ENCODE data around the gene C1QTNF5.

The C1QTNF5 gene

GRCh38 chr11:119381181-119381988 lies 40.7 kb upstream of the C1QTNF5 start, which contains the start of gene USP2 (continued):
- TF ChIP-seq ZNF341 (tag by site-specific recombination; IDR thresholded peaks at IDR 0.05; ENCODE audit: low read depth): peak; percentile 42
- no peak for TF ChIP-seq FEZF1 (tag by site-specific recombination; IDR thresholded peaks at IDR 0.05)
- TF ChIP-seq PRDM6 (tag by site-specific recombination; IDR thresholded peaks at IDR 0.05): no peak
- peak; percentile 98 for TF ChIP-seq ZBTB21 (tag by site-specific recombination; IDR thresholded peaks at IDR 0.05)
- TF ChIP-seq ZSCAN23 (tag by site-specific recombination; IDR thresholded peaks at IDR 0.05): no peak
- no peak for TF ChIP-seq PBX3 (CRISPR knock-in tag; IDR thresholded peaks at IDR 0.05)
- no peak for TF ChIP-seq ZSCAN18 (tag by site-specific recombination; IDR thresholded peaks at IDR 0.05)
- peak; percentile 86 for TF ChIP-seq GLIS1 (tag by site-specific recombination; IDR thresholded peaks at IDR 0.05)
- peak; percentile 39; the same call in 1 of the 2 replicates for TF ChIP-seq HIC1 (tag by site-specific recombination; IDR thresholded peaks at IDR 0.05)
- TF ChIP-seq ZNF830 (tag by site-specific recombination; IDR thresholded peaks at IDR 0.05; ENCODE audit: low read depth): no peak
- peak; percentile 92 for TF ChIP-seq ZNF692 (tag by site-specific recombination; IDR thresholded peaks at IDR 0.05)
- no peak for TF ChIP-seq PRDM4 (tag by site-specific recombination; IDR thresholded peaks at IDR 0.05)
- peak; percentile 51; the same call in 1 of the 2 replicates for TF ChIP-seq ZEB2 (tag by site-specific recombination; IDR thresholded peaks at IDR 0.05)
- peak; percentile 95 for TF ChIP-seq GLIS2 (tag by site-specific recombination; IDR thresholded peaks at IDR 0.05)
- no peak for TF ChIP-seq MYNN (tag by site-specific recombination; IDR thresholded peaks at IDR 0.05; ENCODE audit: borderline replicate concordance)
- peak; percentile 70; the same call in 1 of the 2 replicates for TF ChIP-seq ZNF561 (tag by site-specific recombination; IDR thresholded peaks at IDR 0.05; ENCODE audit: borderline replicate concordance)
- TF ChIP-seq ZNF670 (tag by site-specific recombination; IDR thresholded peaks at IDR 0.05; ENCODE audit: low read depth): no peak
- peak; percentile 72; the same call in 1 of the 2 replicates for TF ChIP-seq PRDM10 (tag by site-specific recombination; IDR thresholded peaks at IDR 0.05)
- no peak for TF ChIP-seq ZNF488 (tag by site-specific recombination; IDR thresholded peaks at IDR 0.05)
- no peak for TF ChIP-seq ZNF521 (tag by site-specific recombination; IDR thresholded peaks at IDR 0.05)
- TF ChIP-seq ZBTB7A (tag by site-specific recombination; IDR thresholded peaks at IDR 0.05; ENCODE audit: low read depth): 0 out of 2 replicates have a peak, but pooled peaks have one; percentile 34
